Measurements from ENCODE around the gene PROZ. TPM values are rescaled to one million over a fixed set of nuclear protein-coding genes. Genes with fewer than 3 reads are reported as not detected.

The PROZ gene
- total and polyA plus RNA-seq, 4 donors: not detected

DNA sequence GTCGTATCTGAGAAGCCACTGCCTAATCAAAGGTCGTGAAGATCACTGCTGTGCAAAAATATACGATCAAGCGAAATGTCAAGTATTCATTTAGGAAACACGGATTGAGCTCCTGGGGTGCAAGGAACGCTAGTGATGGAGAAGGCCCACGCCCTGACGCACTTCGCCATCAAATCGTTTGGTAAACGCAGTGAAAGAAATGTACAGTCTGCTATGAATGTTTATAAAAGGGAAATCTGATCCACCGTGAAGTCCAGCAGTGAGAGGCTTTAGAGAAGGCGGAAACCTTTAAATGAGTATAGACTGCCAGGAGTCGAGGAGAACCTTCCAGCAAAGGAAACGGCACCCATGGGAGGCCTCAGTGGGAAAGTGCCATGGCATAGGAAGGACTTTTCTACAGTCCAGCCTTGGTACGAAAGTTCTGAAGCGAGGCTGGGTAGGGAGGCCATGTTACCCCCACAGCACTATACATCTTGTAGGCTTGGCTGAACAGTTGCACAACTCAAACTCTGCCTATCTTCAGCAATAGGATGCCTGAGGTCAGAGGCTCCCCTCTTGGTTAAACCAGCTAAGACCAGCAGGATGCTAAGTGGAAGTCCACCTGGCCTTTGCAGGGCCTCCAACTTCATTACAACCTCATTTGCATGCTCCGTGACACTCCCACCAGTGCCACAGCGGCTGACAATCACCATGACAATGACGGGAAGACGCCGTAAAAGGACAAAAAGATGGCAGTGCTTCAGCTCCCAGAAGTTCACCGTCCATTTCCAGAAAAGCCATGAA, 29.6 kb downstream of the PROZ start:
- H3K9ac ChIP-seq (ENCODE audit: insufficient read depth in 1 of 2, low read length in 2 of 2): no peak overlapping the region
- H3K27ac ChIP-seq (ENCODE audit: low read depth in 1 of 2, low read length in 1 of 2): peak overlapping the region in 1 of 2 donors; percentile 48
- peaks cover 23 to 35% (median 29%) of the 10 kb centered on the region in 4 donors for H3K36me3 ChIP-seq (ENCODE audit: control insufficient read depth in 4 of 4, insufficient read depth in 4 of 4, low read length in 4 of 4)
- H3K4me3 ChIP-seq: no peak overlapping the region
- no peaks in the 10 kb centered on the region for H3K4me1 ChIP-seq (ENCODE audit: control insufficient read depth in 5 of 5, insufficient read depth in 5 of 5, low read length in 5 of 5)
- ATAC-seq (ENCODE audit: insufficient read depth, low FRiP score) (no peak), DNase-seq (no peak)
- no peaks in the 10 kb centered on the region for H3K9me3 ChIP-seq (ENCODE audit: control insufficient read depth in 4 of 4, insufficient read depth in 3 of 4, low read length in 3 of 4)
- TF ChIP-seq, protein P1, sequence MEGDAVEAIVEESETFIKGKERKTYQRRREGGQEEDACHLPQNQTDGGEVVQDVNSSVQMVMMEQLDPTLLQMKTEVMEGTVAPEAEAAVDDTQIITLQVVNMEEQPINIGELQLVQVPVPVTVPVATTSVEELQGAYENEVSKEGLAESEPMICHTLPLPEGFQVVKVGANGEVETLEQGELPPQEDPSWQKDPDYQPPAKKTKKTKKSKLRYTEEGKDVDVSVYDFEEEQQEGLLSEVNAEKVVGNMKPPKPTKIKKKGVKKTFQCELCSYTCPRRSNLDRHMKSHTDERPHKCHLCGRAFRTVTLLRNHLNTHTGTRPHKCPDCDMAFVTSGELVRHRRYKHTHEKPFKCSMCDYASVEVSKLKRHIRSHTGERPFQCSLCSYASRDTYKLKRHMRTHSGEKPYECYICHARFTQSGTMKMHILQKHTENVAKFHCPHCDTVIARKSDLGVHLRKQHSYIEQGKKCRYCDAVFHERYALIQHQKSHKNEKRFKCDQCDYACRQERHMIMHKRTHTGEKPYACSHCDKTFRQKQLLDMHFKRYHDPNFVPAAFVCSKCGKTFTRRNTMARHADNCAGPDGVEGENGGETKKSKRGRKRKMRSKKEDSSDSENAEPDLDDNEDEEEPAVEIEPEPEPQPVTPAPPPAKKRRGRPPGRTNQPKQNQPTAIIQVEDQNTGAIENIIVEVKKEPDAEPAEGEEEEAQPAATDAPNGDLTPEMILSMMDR (IDR thresholded peaks at IDR 0.05; ENCODE audit: control extremely low read depth, extremely low read depth): no peak
- 95 to 96% methylated on average over 23 of the region's 23 CpGs for WGBS, 2 donors
- H3K27me3 ChIP-seq (ENCODE audit: control insufficient read depth in 3 of 3, insufficient read depth in 3 of 3, low read length in 2 of 3): no peaks in the 10 kb centered on the region

DNA sequence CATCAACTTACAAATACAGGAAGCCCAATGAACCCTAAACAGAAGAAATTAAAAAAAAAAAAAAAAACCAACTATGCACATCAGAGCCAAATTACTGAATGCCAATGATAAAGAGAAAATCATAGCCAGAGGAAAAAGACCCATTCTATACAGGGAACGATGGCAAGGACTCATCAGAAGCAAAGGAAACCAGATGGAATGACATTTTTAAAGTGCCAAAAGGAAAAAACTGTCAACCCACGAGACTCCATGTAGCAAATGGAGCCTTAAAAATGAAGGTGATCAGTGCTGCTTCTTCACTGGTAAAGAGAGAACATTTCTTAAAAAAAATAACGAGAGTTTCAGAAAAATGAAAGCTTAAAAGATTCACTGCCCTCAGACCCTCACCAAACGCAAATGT, 31.7 kb downstream of the PROZ start:
- Histone ChIP-seq H3K36me3 (ENCODE audit: control insufficient read depth in 4 of 4, insufficient read depth in 4 of 4, low read length in 4 of 4) (peaks cover 23 to 41% (median 34%) of the 10 kb centered on the region in 4 donors), H3K27ac (ENCODE audit: low read depth in 1 of 2, low read length in 1 of 2) (no peak overlapping the region), H3K4me1 (ENCODE audit: control insufficient read depth in 5 of 5, insufficient read depth in 5 of 5, low read length in 5 of 5) (peaks cover 0 to 8% (median 0%) of the 10 kb centered on the region in 5 donors), H3K27me3 (ENCODE audit: control insufficient read depth in 3 of 3, insufficient read depth in 3 of 3, low read length in 2 of 3) (no peaks in the 10 kb centered on the region), H3K9ac (ENCODE audit: insufficient read depth in 1 of 2, low read length in 2 of 2) (no peak overlapping the region), H3K4me3 (no peak overlapping the region), H3K9me3 (ENCODE audit: control insufficient read depth in 4 of 4, insufficient read depth in 3 of 4, low read length in 3 of 4) (no peaks in the 10 kb centered on the region)
- DNase-seq (no peak), ATAC-seq (ENCODE audit: insufficient read depth, low FRiP score) (no peak)
- WGBS, 2 donors: 75 to 80% methylated on average over 4 of the region's 4 CpGs
- TF ChIP-seq, protein P1 (IDR thresholded peaks at IDR 0.05; ENCODE audit: control extremely low read depth, extremely low read depth): no peak

DNA sequence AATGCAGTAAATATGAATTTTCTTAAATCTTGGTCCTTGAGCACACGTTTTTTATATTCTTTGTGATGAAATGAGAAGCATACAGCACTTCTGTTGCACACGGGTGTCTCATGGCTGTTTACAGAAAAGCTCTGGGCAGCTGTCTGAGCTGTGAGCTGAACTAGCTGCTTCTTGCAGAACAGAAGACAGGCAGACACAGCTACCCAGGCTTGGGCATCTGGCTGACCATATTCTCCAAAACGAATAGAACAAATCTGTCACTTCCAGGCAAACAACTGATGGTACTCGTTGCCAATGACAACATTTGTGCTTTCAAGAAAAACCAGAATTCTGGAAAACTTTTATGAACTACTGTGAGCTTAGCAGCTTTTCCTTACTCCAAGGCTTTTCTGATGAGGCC, 33.8 kb downstream of the PROZ start:
- ATAC-seq (ENCODE audit: insufficient read depth, low FRiP score) (no peak), DNase-seq (no peak)
- H3K27ac ChIP-seq (ENCODE audit: low read depth in 1 of 2, low read length in 1 of 2): no peak overlapping the region
- H3K4me1 ChIP-seq (ENCODE audit: control insufficient read depth in 5 of 5, insufficient read depth in 5 of 5, low read length in 5 of 5): peaks cover 0 to 9% (median 0%) of the 10 kb centered on the region in 5 donors
- H3K9ac ChIP-seq (ENCODE audit: insufficient read depth in 1 of 2, low read length in 2 of 2): no peak overlapping the region
- H3K36me3 ChIP-seq (ENCODE audit: control insufficient read depth in 4 of 4, insufficient read depth in 4 of 4, low read length in 4 of 4): peaks cover 31 to 45% (median 37%) of the 10 kb centered on the region in 4 donors
- 84 to 90% methylated on average over 4 of the region's 4 CpGs for WGBS, 2 donors
- H3K9me3 ChIP-seq (ENCODE audit: control insufficient read depth in 4 of 4, insufficient read depth in 3 of 4, low read length in 3 of 4): no peaks in the 10 kb centered on the region
- no peaks in the 10 kb centered on the region for H3K27me3 ChIP-seq (ENCODE audit: control insufficient read depth in 3 of 3, insufficient read depth in 3 of 3, low read length in 2 of 3)
- TF ChIP-seq, protein P1 (IDR thresholded peaks at IDR 0.05; ENCODE audit: control extremely low read depth, extremely low read depth): no peak
- no peak overlapping the region for H3K4me3 ChIP-seq

All from lung (tissue), 12 donors.